Uterus (tissue), 4 donors: ENCODE results near the gene MBTPS2. TPM values are rescaled to one million over a fixed set of nuclear protein-coding genes. Genes with fewer than 3 reads are reported as not detected.

Experiments
- DNase-seq, 2 donors: peaks; one replicate each; pipeline ENCODE4 v3.0.0-alpha.2; 2019 to 2020
- H3K27ac ChIP-seq, 2 donors: fragments of 200-600 bp; sonication (generic); 1 replicate in 1 of 2; 2 replicates in 1 of 2; pipeline ENCODE4 v1.5.1; 2016 to 2018
- H3K27me3 ChIP-seq, 2 donors: fragments of 200-600 bp; sonication (generic); one replicate each; pipeline ENCODE4 v1.5.1; 2018 to 2019; ENCODE audit warnings: control low read depth in 1 of 2
- H3K36me3 ChIP-seq, 2 donors: fragments of 200-600 bp; sonication (generic); one replicate each; pipeline ENCODE4 v1.5.1; 2019; ENCODE audit warnings: control low read depth in 1 of 2
- H3K4me1 ChIP-seq, 2 donors: fragments of 200-600 bp; sonication (generic); one replicate each; pipeline ENCODE4 v1.5.1; 2018 to 2019; ENCODE audit warnings: control low read depth in 1 of 2
- H3K4me3 ChIP-seq, 2 donors: fragments of 200-600 bp; sonication (generic); 1 replicate in 1 of 2; 2 replicates in 1 of 2; pipeline ENCODE4 v1.5.1; 2018 to 2019; ENCODE audit warnings: mild to moderate bottlenecking in 1 of 2
- H3K9me3 ChIP-seq, 2 donors: fragments of 200-600 bp; sonication (generic); one replicate each; pipeline ENCODE4 v1.5.1; 2019; ENCODE audit warnings: control low read depth in 1 of 2
- CTCF ChIP-seq, 4 experiments: fragments of 200-600 bp in 2 of 4; fragments of 450-650 bp in 2 of 4; sonication (generic) in 2 of 4; IDR thresholded peaks; one replicate each; pipeline ENCODE4 v1.5.1; 2016 to 2019; ENCODE audit warnings: antibody characterized with exemption in 4 of 4, mild to moderate bottlenecking in 2 of 4, moderate library complexity in 1 of 4
- POLR2A ChIP-seq, 2 donors: fragments of 450-650 bp; IDR thresholded peaks; one replicate each; pipeline ENCODE4 v1.6.1; 2016; ENCODE audit warnings: antibody characterized with exemption in 2 of 2, mild to moderate bottlenecking in 1 of 2, moderate library complexity in 1 of 2
- intact Hi-C: fragments of 100-400 bp; cut with DNase I; formaldehyde crosslinking; loops from one replicate; pipeline ENCODE4 v1.15.1; 2023; ENCODE audit warnings: low total_unique reads
- total RNA-seq, 4 donors: library from RNA; depleted of rRNA in 3 of 4; stranded (reverse); fragments of >200 nt in 3 of 4; gene quantifications; one replicate each; pipeline versions ENCODE4 v1.1.0 to v1.2.4, GENCODE V29; 2014 to 2023
- donor health status: DM: yes; HTN: yes; CAD: no.

MBTPS2 gene
- total RNA-seq, 4 donors from 2014 or later: 1.8 to 24.5 (median 12.9) TPM

- no peaks in the 10 kb centered on the region for H3K4me1 ChIP-seq
- no peak overlapping the region for H3K27ac ChIP-seq
- H3K9me3 ChIP-seq: no peaks in the 10 kb centered on the region
- intact Hi-C loops: no loop called here
- H3K36me3 ChIP-seq: no peaks in the 10 kb centered on the region
- H3K4me3 ChIP-seq: no peak overlapping the region
- no peak for DNase-seq
- no peak for TF ChIP-seq POLR2A (IDR thresholded peaks at IDR 0.05)
- no peak for TF ChIP-seq CTCF (IDR thresholded peaks at IDR 0.05)
- H3K27me3 ChIP-seq: no peaks in the 10 kb centered on the region
These were observed 36.6 kb upstream of the MBTPS2 start for GRCh38 chrX:21802839-21803238.

GRCh38 chrX:21806691-21807090 is 32.7 kb upstream of the MBTPS2 start:
- Histone ChIP-seq H3K27ac (no peak overlapping the region), H3K36me3 (no peaks in the 10 kb centered on the region), H3K4me1 (no peaks in the 10 kb centered on the region), H3K9me3 (no peaks in the 10 kb centered on the region), H3K4me3 (no peak overlapping the region), H3K27me3 (no peaks in the 10 kb centered on the region)
- TF ChIP-seq POLR2A (IDR thresholded peaks at IDR 0.05) (no peak), CTCF (IDR thresholded peaks at IDR 0.05) (no peak)
- intact Hi-C loops: no loop called here
- no peak for DNase-seq

GRCh38 chrX:21811832-21812231 is 27.6 kb upstream of the MBTPS2 start:
- Histone ChIP-seq H3K4me1 (no peaks in the 10 kb centered on the region), H3K27ac (no peak overlapping the region), H3K36me3 (no peaks in the 10 kb centered on the region), H3K9me3 (no peaks in the 10 kb centered on the region), H3K4me3 (no peak overlapping the region), H3K27me3 (no peaks in the 10 kb centered on the region)
- no peak for DNase-seq
- TF ChIP-seq POLR2A (IDR thresholded peaks at IDR 0.05): no peak
- TF ChIP-seq CTCF (IDR thresholded peaks at IDR 0.05): no peak
- intact Hi-C loops: no loop called here

- Histone ChIP-seq H3K27ac (no peak overlapping the region), H3K36me3 (no peaks in the 10 kb centered on the region), H3K4me3 (no peak overlapping the region), H3K4me1 (no peaks in the 10 kb centered on the region), H3K27me3 (no peaks in the 10 kb centered on the region), H3K9me3 (no peaks in the 10 kb centered on the region)
- TF ChIP-seq POLR2A (IDR thresholded peaks at IDR 0.05) (no peak), CTCF (IDR thresholded peaks at IDR 0.05) (no peak)
- DNase-seq: no peak
- intact Hi-C loops: no loop called here
These were observed 26.8 kb upstream of the MBTPS2 start for GRCh38 chrX:21812628-21813027.

GRCh38 chrX:21813612-21814368 is 25.6 kb upstream of the MBTPS2 start:
- no peak for DNase-seq
- Histone ChIP-seq H3K4me1 (no peaks in the 10 kb centered on the region), H3K27me3 (no peaks in the 10 kb centered on the region), H3K36me3 (no peaks in the 10 kb centered on the region), H3K9me3 (no peaks in the 10 kb centered on the region), H3K4me3 (no peak overlapping the region), H3K27ac (no peak overlapping the region)
- TF ChIP-seq POLR2A (IDR thresholded peaks at IDR 0.05) (no peak), CTCF (IDR thresholded peaks at IDR 0.05) (no peak)
- intact Hi-C loops: no loop called here
